Fibroblast of skin of back (primary cell): Measurements from ENCODE around the gene ZNF467.

Experiments
- DNase-seq: peaks from one replicate; pipeline ENCODE4 v3.0.0-alpha.2; 2013

ZNF467 gene

DNA sequence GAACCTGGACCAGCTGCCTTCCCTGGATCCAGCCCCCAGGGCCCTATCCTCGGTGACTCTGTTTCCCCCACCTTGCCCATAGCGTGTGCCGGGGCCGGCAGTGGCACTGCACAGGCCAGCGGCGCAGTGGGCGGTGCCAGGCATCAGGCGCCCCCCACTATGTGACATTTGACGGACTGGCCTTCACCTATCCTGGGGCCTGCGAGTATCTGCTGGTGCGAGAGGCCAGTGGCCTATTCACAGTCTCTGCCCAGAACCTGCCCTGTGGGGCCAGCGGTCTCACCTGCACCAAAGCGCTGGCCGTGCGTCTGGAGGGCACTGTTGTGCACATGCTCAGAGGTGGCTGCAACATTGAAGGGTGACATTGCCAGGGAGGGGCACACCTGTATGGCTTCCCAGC lies 12.0 kb upstream of the ZNF467 start:
- DNase-seq = no peak

DNA sequence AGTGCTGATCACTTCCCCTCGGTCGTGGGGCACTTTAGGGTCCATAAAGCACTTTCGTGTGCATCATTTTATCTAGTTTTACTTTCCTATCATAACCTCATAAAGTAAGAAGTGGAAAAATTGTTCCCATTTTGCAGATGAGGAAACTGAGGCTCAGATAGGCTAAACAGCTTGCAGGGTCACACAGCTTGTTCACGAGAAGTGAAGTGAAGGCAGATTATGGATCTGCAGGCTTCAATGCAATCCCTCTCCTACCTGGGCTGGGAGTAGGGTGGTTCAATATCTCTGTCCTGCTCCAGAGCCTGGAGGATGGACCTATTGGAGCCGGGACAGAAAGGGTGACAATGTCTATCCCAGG lies 10.8 kb upstream of the ZNF467 start:
- DNase-seq = no peak

DNA sequence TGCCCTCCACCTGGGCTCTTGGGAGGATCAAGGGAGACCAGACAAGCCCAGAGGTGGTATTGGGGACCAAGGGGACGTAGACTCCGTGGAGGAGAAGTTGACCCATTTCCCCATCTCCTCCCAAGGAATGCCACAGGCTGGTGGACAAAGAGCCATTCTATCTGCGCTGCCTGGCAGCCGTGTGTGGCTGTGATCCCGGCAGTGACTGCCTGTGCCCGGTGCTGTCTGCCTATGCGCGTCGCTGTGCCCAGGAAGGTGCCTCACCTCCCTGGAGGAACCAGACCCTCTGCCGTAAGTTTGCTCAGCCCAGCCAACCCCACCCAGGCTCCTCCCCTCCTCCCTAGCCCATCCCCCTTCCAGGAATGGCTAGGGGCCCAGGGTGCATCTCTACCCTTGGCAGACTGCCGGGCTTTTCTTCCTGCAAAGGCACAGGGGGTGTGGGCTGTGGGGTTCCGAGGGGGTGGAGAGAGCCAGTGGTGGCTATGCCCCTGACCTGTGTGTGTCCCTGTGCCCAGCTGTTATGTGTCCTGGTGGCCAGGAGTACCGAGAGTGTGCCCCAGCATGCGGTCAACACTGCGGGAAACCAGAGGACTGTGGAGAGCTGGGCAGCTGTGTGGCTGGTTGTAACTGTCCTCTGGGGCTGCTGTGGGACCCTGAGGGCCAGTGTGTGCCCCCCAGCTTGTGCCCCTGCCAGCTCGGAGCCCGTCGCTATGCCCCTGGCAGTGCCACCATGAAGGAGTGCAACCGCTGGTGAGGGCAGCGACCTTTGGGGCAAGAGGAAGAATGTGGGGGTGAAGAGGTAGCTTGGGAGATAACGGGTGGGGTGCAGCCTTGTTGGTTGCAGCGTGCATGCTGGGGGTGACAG lies 10.2 kb upstream of the ZNF467 start:
- DNase-seq = no peak

DNA sequence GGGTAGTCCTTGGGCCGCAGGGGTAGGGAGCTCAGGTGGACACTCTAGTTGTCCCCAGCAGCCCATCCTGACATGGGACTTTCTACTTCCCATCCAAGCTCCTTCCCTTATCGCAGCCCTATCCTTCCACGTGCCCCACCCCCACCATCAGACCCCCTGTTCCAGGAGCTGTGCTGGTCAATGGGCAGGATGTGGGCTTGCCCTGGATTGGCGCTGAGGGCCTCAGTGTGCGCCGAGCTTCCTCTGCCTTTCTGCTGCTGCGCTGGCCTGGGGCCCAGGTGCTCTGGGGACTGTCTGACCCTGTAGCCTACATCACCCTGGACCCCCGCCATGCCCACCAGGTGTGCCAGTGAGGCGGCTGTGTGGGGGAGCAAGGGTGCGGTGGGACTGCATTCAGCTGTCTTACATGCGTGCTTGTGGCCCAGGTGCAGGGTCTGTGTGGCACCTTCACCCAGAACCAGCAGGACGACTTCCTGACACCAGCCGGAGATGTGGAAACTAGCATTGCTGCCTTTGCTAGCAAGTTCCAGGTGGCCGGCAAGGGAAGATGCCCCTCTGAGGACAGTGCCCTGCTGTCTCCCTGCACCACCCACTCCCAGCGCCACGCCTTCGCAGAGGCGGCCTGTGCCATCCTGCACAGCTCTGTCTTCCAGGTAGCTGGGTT lies 9.4 kb upstream of the ZNF467 start:
- no peak for DNase-seq

DNA sequence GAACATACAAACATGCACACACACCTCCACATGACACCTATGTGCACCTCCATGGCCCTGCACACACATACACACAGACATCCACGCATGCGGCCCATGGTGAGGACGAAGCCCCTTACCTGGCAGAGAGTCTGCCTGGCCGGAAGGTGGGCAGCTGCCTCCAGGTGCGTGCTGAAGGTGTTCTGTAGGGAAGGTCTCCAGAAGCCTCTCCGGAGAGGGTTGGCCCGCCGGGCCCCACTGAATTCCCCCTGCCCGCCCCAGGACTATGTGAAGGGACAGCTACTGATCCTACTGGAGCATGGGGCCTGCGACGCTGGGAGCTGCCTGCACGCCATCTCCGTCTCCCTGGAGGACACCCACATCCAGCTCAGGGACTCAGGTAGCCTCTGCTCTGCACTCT lies 8.5 kb upstream of the ZNF467 start:
- DNase-seq = no peak

DNA sequence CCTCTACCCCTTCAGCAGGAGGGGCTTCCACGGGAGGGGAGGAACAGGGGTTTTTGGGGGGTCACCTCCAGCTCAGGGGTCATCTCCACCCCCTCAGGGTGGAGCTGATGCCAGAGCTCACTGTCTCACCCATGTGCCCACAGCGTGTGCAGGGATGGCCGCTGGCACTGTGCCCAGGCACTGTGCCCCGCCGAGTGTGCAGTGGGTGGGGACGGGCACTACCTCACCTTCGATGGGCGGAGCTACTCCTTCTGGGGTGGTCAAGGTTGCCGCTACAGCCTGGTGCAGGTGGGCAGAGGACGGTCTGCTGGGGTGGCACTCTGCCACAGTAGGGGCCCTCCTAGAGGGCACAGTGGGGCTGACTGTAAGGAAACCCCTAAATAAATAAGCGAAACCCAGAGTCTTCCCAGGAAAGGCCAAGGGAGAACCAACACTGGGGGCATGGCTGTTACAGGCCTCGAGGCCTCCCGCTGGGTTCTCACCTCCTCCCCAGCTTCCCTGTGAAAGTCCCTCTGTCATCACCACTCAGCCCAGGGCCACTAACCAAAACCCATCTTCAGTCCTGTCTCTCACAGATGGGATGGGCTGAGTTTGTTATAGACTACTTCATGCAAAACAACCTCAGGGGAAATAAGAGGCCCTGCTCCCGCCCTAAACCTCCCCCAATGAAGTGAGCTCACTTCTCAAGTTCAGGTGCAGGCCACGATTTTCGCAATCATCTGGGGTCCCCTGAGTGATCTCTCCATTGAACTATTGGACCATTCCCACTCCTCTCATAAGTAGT lies 7.4 kb upstream of the ZNF467 start:
- no peak for DNase-seq

DNA sequence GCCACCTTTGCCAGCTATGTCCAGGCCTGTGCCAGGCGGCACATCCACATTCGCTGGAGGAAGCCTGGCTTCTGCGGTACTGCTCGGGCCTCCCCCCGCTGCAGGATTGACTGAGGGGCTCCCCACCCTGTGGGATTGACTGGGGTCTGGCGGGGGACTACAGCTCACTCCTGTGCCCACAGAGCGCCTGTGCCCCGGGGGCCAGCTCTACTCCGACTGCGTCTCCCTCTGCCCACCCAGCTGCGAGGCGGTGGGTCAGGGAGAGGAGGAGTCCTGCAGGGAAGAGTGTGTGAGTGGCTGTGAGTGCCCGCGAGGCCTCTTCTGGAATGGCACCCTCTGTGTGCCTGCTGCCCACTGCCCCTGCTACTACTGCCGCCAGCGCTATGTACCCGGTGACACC lies 6.7 kb upstream of the ZNF467 start:
- DNase-seq = no peak

DNA sequence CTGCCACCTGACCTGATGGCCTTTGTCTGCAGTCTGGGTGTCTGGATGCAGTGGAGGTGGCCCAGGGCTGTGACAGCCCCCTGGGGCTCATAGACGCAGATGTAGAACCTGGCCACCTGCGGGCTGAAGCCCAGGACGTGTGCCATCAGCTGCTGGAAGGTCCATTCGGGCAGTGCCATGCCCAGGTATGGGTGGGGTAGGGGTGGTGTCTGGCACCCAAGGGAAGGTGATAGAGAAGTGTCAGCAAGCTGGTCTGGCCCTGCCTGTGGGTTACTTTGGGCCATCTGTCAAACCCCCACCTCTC lies 6.1 kb upstream of the ZNF467 start:
- no peak for DNase-seq

DNA sequence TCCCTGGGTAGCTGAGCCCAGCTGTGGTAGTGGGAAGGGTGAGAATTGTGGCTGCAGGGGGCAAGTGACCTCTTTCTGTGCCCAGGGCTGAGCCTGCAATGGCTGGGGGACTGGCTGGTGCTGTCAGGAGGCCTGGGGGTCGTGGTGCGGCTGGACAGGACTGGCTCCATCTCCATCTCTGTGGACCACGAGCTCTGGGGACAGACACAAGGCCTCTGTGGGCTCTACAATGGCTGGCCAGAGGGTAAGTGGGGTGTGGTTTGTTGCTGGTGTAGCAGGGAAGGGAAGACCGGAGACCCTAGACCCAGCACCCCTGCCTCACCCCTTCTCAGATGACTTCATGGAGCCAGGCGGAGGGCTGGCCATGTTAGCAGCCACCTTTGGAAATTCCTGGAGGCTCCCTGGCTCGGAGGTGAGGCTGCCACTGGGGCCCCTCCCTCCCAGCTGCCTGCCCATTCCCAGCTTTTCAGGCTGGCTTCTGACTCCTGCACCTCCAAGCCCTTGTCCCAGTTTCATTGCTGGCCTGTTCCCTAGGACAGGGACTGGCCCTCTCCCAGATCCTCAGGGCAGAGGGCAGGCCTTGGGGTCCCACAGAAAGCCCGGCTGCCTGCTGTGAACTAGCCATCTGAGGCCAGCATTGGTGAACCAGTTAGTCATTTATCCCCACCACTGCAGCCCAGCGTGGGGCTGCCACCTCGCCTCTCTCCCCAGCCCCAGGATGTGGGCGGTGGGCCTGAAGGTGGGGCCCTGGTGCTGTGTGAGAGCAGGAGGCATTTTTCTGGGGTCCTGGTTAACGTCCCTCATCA lies 5.5 kb upstream of the ZNF467 start:
- no peak for DNase-seq

DNA sequence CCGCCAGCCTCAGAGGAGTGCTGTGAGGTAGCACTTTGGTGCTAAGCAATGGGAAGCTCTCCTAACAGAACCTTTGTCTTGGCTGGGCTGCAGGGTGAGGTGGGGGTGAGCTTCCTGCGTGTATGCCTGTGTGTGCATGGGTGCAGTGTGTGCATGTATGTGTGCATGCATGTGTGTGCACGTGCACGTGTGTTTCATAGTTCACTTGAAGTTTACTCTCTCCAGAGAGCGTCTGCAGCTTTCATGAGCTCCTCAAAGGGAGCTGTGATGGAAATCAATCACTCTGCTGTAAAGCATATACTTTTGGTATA lies 4.9 kb upstream of the ZNF467 start:
- DNase-seq = no peak

DNA sequence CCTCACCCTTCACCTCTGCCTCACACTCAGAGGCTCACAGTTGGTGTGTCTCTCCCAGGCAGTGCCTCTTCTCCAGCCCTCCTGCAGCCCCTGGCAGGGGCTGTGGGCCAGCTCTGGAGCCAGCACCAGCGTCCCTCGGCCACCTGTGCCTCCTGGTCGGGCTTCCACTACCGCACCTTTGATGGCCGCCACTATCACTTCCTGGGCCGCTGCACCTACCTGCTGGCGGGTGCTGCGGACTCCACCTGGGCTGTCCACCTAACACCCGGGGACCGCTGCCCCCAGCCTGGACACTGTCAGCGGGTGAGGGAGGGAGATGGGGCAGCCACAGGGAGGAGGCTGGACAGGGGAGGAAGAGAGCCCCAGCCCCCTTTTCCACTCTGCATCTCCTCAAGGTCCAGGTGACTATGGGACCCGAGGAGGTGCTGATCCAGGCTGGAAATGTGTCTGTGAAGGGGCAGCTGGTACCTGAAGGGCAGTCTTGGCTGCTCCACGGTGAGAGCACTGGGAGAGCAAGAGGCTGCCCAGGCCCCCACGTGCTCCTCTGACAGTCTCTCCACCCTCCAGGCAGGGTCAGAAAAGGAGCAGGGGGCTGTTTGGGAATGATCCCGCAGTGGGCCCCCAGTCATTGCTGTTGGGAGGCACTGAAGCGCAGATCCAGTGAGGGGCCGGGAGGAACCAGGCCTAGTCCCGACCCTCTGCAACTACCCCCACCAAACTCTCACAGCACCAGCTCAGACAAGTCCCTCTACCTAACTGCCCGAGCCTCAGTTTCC lies 4.4 kb upstream of the ZNF467 start:
- no peak for DNase-seq

DNA sequence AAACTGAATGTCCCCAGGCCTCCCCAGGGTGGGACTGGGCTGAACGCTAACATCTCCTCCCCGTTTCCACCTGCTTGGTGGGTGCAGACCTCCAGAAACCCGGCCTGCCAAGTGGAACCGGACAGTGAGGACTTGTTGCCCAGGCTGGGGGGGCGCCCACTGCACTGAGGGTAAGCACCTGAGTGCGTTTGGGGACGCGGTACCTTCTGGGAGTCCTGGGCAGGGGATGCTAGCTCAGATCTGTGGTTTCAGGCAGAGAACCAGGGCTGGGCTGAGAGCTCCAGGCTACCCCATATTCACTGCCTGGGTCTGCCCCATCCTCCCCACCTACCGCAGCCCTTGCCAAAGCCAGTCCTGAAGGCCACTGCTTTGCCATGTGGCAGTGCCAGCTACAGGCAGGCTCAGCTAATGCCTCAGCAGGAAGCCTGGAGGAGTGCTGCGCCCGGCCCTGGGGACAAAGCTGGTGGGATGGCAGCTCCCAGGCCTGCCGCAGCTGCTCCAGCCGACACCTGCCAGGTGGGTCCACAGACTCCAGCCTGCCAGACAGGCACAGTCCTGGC lies 3.5 kb upstream of the ZNF467 start:
- no peak for DNase-seq

DNA sequence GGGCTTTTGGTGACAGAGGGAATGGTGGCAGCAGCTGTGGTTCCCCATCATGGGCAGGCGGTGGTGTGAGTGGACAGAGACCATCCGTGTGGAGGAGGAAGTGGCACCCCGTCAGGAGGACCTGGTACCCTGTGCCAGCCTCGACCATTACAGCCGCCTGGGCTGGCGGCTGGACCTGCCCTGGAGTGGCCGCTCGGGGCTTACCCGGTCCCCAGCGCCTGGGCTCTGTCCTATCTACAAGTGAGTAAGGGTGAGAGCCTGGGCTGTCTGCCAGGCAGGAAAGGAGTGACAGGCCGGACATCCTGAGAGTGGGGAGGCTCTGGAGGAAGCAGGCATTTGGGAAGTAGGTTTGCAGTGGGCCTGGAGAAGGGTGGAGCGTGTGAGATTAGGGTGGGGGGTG lies 2.9 kb upstream of the ZNF467 start:
- peak; percentile 38 for DNase-seq

DNA sequence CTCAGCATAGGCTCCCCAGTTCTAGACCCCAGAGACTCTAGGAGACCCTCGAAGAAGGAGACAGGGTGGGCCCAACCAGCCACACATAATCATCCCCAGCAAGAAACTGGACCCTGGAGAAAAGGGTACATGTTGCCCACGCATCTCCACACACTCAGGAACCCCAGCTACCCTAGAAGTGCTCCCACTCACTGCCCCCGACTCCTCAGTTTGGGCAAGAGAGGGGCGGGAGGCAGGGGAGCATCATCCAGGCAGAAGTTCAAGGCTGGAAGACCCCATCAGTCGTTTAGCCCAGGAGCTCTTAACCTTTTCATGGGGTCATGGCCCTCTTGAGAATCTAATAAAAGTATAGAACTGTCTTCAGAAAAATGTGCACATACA lies 1.8 kb upstream of the ZNF467 start:
- DNase-seq = no peak

DNA sequence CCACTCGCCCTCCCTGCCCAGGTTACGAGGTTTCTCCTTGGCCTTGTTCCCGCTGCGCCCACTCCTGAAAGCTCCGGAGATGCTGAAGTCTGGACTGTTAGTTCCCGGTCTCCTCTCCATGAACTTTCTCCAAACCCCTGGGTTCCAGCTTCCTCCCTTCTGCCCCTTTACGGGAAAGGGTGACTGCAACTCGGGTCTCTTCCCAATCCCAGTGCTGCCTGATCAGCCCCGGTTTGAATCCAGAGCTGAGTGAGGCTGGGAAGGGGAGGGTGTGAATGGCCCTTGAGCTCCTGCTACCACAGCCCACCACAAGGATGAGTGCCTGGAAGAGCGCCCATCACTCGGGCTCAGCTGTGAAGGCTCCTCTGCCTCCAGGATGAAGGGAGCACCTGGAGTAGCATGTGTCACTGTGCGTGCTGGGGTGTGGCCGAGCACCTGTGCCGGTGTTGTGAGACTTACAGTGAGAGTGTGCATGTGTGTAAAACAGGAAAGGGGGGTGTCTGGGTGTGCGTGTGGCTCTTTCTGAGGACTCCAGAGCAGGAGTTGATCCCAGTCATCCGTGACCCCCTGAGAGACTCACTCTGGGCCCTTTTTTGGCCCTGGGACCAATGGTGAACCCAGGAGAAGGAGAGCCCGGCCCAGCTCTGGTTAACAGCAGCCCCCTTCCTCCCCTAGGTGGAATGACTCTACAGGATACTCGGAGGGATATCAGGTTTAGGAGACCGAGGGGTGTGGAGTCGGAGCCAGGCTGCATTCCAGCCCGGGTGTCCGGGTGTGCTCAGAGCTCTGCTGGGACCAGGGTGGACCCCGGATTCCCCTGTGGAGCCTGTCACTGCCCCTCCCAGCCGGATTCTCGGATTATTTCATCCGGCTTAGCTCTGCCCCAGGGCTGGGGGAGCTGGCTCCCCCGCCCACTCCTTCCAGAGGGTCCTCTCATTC lies 1.1 kb upstream of the ZNF467 start:
- peak; percentile 5 for DNase-seq

DNA sequence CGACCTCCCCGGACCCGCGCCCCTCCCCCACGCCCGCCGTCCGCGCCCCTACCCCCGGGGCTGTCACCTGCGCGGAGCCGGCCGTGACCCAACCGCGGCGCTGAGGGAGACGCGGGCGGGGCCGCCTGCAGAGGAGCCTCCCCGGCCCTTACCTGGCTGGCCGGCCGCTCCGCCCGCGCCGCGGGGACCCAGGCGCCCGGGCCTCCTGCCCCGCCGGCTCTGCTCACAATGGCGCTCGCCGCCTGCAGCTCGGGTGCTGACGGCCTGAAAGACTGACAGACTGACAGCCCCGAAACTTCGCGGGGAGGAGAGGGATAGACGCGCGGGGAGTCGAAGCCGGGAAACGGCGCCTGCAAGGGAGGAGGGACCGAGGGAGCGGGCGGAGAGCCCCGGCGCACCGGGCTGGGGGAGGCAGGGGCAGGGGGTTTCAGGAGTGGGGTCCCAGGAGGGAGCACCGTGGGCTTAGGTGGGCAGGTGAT lies 393 bp downstream of the ZNF467 start:
- no peak for DNase-seq

DNA sequence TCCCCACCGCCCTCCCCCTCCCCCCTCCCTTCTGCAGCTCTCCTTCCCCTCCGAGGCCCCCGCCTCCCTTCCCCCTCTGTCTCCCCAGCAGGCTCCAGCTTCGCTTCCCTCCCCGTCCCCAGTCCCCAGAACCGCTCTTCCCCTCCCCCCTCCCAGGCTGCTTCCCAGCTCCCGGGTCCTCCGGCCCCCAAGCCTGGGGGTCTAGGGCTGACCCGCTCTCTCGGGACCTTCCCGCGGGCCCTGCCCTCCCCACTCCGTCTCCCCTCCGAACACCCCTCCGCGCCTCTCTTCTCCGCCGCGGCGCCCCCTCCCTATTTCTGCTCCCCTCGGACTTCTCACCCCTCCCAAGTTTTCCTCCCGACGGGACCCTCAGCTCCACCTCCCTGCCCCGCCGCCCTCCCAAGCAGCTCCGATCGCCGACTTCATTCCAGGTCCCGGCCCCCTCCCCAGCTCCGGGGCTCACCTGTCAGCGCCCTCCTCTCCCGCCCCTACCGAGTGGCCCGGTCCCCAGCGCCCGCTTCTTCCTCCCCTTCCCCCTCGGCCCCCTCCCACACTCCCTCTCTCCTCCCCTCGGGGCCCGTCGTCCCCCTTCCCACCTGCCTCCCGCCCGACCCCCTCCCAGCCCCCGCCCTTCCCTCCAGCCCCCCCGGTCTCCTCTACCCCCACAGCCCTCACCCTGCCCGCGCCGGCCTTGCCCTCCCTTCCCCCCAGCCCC lies 990 bp downstream of the ZNF467 start:
- DNase-seq = no peak

DNA sequence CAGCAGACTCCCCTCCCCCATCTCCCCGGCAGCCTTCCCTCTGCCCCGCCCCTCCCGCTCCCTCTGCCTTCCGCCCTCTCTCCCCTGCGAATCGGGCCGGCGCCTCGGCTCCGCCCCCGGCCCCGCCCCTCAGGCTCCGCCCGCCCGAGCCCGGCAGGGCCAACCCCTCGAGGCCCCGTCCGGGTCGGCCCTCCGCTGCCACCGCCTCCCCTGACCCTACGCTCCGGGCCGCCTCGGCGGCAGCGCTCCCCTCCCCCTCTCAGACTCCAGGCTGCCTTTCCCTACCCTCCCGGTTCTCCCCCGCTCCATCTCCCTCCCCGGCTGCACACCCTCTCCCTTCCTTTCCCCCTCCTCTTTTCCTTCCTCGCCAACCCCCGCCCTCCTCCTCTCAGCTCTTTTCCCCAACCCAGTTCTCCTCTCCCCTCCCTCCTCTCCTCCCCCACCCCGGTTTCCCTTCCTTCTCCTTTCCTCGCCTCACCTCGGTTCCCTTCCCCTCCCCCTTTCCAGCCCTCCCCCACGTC lies 1.6 kb downstream of the ZNF467 start:
- DNase-seq = peak; percentile 88

DNA sequence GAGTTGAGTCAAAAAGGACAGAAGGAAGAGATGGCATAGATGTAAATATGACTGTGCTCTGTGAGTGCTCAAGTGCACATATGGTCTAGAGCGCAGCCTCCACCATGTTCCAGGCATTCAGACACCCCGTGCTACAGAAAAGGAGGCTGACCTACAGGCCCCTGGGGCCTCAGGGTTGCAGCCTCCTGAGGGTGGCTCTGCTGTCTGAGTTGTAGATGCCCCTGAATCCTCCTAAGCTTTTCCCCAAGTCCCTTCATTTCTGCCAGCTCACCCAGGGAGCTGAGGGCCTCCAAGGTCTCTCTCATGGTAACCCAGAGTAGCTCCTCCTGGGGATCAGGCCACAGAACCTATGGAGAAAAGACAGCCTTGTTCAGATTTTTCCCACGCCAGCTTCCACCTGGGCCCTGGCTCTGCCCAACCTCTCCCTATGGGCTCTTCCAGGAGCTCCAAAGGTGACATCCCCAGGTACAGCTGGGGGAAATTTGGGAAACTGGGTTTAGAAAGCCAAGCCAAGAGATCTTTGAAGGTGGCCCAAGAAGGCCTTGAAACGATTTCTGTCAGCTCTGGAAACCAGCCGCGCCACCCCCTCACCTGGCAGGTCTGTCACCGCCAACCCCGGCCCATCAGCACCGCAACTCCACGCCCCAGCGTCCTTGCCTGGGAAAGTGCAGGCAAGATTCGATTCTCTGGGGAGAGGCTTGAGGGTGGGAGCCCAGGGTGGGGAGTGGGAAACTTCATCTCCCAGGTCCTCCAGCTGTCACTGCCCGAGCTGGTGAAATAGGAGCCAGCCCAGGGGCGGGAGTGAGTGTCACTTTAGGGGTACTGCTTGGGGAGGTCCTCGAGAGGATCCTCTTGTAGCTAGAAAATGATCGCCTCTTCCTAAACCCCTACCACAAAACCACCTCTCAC lies 2.4 kb downstream of the ZNF467 start:
- DNase-seq = no peak
